SK-N-SH (cell line): ENCODE data around the gene ATG16L1.

Experiments
- ELF1 ChIP-seq: IDR thresholded peaks from 2 replicates; pipeline ENCODE4 v1.4.0; 2012
- EP300 ChIP-seq, 2 experiments: IDR thresholded peaks; 2 replicates each; pipeline versions ENCODE4 v1.4.0 to v1.6.1; 2012; ENCODE audit warnings: borderline replicate concordance in 1 of 2, low read depth in 1 of 2, low read length in 1 of 2
- FOXM1 ChIP-seq: IDR thresholded peaks from 2 replicates; pipeline ENCODE4 v1.4.0; 2012; ENCODE audit warnings: low read depth, mild to moderate bottlenecking
- GABPA ChIP-seq: IDR thresholded peaks from 2 replicates; pipeline ENCODE4 v1.4.0; 2012; ENCODE audit warnings: low read depth, mild to moderate bottlenecking
- JUND ChIP-seq: IDR thresholded peaks from 2 replicates; pipeline ENCODE4 v1.4.0; 2012
- MEF2A ChIP-seq: IDR thresholded peaks from 2 replicates; pipeline ENCODE4 v1.4.0; 2012; ENCODE audit warnings: low read depth, borderline replicate concordance
- MXI1 ChIP-seq: IDR thresholded peaks from 2 replicates; pipeline ENCODE4 v1.6.1; 2012; ENCODE audit warnings: mild to moderate bottlenecking, low read depth, low read length, improper control_type of control experiment
- NFIC ChIP-seq: IDR thresholded peaks from 2 replicates; pipeline ENCODE4 v1.4.0; 2012; ENCODE audit warnings: borderline replicate concordance
- TCF12 ChIP-seq: IDR thresholded peaks from 2 replicates; pipeline ENCODE4 v1.4.0; 2012
- TF ChIP-seq, protein P1 (sequence below): fragments of 200-600 bp; sonication (generic); IDR thresholded peaks from 2 replicates; pipeline ENCODE4 v1.6.1; 2017; ENCODE audit warnings: antibody characterized with exemption, mild to moderate bottlenecking, moderate library complexity
- TF ChIP-seq, protein P2 (sequence below): IDR thresholded peaks from 2 replicates; pipeline ENCODE4 v1.4.0; 2012; ENCODE audit warnings: low read depth, borderline replicate concordance
- TF ChIP-seq, protein P3 (sequence below): IDR thresholded peaks from 2 replicates; pipeline ENCODE4; 2012
- TF ChIP-seq, protein P4 (sequence below): IDR thresholded peaks from 2 replicates; pipeline ENCODE4 v1.6.1; 2012; ENCODE audit warnings: mild to moderate bottlenecking, low read depth, low read length, moderate library complexity

DNA sequence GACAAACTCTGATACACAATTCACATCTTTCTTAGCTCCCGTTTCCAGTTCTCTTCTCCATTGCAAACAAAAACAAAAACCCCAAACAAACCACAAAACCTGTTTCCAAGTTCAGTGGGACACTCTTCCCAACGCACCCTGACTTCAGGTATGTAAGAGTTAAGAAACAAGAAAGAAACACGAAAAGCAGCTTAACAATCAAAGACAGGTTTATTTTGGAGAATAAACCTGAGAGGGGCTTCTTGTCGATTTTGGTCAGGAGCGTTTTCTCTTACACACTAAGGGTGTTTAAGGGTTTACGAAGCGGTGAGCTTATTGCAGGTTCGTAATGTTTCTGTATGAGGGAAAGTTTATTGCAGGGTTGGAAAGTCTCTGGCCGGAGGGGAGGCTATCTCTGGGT lies 905 bp upstream of the ATG16L1 start:
- TF ChIP-seq, protein P1, sequence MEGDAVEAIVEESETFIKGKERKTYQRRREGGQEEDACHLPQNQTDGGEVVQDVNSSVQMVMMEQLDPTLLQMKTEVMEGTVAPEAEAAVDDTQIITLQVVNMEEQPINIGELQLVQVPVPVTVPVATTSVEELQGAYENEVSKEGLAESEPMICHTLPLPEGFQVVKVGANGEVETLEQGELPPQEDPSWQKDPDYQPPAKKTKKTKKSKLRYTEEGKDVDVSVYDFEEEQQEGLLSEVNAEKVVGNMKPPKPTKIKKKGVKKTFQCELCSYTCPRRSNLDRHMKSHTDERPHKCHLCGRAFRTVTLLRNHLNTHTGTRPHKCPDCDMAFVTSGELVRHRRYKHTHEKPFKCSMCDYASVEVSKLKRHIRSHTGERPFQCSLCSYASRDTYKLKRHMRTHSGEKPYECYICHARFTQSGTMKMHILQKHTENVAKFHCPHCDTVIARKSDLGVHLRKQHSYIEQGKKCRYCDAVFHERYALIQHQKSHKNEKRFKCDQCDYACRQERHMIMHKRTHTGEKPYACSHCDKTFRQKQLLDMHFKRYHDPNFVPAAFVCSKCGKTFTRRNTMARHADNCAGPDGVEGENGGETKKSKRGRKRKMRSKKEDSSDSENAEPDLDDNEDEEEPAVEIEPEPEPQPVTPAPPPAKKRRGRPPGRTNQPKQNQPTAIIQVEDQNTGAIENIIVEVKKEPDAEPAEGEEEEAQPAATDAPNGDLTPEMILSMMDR: no peak
- TF ChIP-seq TCF12 (no peak), MXI1 (no peak), JUND (no peak), FOXM1 (no peak), EP300 (IDR thresholded peaks at IDR 0.05; ENCODE audit: borderline replicate concordance in 1 of 2, low read depth in 1 of 2, low read length in 1 of 2) (no peak), NFIC (no peak), MEF2A (no peak), ELF1 (no peak), GABPA (no peak)
- TF ChIP-seq, protein P2, sequence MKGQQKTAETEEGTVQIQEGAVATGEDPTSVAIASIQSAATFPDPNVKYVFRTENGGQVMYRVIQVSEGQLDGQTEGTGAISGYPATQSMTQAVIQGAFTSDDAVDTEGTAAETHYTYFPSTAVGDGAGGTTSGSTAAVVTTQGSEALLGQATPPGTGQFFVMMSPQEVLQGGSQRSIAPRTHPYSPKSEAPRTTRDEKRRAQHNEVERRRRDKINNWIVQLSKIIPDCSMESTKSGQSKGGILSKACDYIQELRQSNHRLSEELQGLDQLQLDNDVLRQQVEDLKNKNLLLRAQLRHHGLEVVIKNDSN: no peak
- TF ChIP-seq, protein P3, sequence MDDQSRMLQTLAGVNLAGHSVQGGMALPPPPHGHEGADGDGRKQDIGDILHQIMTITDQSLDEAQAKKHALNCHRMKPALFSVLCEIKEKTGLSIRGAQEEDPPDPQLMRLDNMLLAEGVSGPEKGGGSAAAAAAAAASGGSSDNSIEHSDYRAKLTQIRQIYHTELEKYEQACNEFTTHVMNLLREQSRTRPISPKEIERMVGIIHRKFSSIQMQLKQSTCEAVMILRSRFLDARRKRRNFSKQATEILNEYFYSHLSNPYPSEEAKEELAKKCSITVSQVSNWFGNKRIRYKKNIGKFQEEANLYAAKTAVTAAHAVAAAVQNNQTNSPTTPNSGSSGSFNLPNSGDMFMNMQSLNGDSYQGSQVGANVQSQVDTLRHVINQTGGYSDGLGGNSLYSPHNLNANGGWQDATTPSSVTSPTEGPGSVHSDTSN: no peak
- TF ChIP-seq, protein P4, sequence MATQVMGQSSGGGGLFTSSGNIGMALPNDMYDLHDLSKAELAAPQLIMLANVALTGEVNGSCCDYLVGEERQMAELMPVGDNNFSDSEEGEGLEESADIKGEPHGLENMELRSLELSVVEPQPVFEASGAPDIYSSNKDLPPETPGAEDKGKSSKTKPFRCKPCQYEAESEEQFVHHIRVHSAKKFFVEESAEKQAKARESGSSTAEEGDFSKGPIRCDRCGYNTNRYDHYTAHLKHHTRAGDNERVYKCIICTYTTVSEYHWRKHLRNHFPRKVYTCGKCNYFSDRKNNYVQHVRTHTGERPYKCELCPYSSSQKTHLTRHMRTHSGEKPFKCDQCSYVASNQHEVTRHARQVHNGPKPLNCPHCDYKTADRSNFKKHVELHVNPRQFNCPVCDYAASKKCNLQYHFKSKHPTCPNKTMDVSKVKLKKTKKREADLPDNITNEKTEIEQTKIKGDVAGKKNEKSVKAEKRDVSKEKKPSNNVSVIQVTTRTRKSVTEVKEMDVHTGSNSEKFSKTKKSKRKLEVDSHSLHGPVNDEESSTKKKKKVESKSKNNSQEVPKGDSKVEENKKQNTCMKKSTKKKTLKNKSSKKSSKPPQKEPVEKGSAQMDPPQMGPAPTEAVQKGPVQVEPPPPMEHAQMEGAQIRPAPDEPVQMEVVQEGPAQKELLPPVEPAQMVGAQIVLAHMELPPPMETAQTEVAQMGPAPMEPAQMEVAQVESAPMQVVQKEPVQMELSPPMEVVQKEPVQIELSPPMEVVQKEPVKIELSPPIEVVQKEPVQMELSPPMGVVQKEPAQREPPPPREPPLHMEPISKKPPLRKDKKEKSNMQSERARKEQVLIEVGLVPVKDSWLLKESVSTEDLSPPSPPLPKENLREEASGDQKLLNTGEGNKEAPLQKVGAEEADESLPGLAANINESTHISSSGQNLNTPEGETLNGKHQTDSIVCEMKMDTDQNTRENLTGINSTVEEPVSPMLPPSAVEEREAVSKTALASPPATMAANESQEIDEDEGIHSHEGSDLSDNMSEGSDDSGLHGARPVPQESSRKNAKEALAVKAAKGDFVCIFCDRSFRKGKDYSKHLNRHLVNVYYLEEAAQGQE: no peak
